ENCODE measurements around the gene NEDD4.

NEDD4 gene

DNA sequence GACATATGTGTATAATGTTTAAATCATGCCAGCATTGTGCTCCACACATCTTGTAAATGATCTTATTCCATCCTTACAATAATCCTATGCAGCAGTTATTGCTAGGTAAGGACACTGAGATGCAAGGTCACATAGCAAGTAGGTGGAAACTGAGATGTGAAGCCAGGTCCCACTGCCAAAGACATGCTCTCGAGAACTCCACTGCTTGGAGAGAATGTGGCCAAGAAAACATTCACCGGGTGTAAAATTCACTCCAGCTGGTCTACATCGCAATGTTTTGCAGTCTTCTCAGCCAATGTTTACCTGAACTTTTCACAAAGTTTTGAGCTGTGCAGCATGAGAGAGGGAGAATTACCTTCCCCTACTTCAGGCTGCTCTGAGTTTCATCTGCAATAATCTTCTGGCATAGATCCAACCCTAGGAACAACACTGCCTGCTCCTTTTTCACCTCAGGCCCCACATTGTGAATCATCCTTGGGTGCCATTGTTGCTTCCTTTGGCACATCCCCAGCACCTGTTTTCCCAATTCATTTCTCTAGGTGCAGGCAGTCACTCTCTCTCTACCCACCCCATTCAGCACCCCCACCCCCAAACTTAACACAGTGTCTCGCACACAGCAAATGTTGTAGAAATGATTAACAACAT lies 197.0 kb downstream of the NEDD4 start:
- no peaks in the 10 kb centered on the region for H4K20me1 ChIP-seq (ENCODE audit: control insufficient read depth, insufficient read depth, low read depth, low read length)
- TF ChIP-seq, protein P1, sequence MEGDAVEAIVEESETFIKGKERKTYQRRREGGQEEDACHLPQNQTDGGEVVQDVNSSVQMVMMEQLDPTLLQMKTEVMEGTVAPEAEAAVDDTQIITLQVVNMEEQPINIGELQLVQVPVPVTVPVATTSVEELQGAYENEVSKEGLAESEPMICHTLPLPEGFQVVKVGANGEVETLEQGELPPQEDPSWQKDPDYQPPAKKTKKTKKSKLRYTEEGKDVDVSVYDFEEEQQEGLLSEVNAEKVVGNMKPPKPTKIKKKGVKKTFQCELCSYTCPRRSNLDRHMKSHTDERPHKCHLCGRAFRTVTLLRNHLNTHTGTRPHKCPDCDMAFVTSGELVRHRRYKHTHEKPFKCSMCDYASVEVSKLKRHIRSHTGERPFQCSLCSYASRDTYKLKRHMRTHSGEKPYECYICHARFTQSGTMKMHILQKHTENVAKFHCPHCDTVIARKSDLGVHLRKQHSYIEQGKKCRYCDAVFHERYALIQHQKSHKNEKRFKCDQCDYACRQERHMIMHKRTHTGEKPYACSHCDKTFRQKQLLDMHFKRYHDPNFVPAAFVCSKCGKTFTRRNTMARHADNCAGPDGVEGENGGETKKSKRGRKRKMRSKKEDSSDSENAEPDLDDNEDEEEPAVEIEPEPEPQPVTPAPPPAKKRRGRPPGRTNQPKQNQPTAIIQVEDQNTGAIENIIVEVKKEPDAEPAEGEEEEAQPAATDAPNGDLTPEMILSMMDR (IDR thresholded peaks at IDR 0.05; ENCODE audit: low read depth, low read length, poor library complexity, severe bottlenecking): no peak
- no peak for TF ChIP-seq EZH2phosphoT487 (IDR thresholded peaks at IDR 0.05; ENCODE audit: borderline replicate concordance, low read length)
- no peaks in the 10 kb centered on the region for H3K9me2 ChIP-seq (replicated peaks; ENCODE audit: control insufficient read depth, low read length)
- H3K27me3 ChIP-seq (ENCODE audit: control insufficient read depth, low read length): no peaks in the 10 kb centered on the region
- H3K9me3 ChIP-seq (ENCODE audit: control insufficient read depth, insufficient read depth, low read length): no peaks in the 10 kb centered on the region
- no peak overlapping the region for H3K27ac ChIP-seq (ENCODE audit: low read depth, low read length)
- no peak overlapping the region for H3K4me3 ChIP-seq (ENCODE audit: low read length)
- H3K4me2 ChIP-seq (ENCODE audit: low read length): no peak overlapping the region
- H3K4me1 ChIP-seq (ENCODE audit: control insufficient read depth, low read length): no peaks in the 10 kb centered on the region
- H3K36me3 ChIP-seq (ENCODE audit: control insufficient read depth, low read length): no peaks in the 10 kb centered on the region
- no peaks in the 10 kb centered on the region for H3K79me2 ChIP-seq (ENCODE audit: control insufficient read depth, low read length)
- H3F3A ChIP-seq (ENCODE audit: control insufficient read depth, insufficient read depth): no peaks in the 10 kb centered on the region

DNA sequence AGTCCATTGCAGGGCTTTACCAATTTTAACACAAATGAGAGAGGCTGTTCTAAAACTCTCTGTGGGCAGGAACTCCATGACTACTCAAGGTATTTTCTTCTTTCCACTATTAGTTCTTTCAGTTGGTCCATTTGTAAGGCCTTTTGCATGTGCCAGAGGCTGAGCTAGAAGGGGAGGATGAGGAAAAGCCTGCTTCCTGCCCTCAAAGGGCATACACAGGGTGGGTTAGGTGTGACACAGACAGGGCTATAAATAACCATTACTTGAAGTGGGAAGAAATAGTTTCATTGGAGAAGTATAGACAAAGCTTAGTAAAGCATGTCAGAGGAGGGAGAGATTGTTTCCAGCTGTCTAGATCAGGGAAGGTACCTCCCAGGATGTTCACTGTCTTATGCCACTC lies 198.4 kb downstream of the NEDD4 start:
- no peaks in the 10 kb centered on the region for H4K20me1 ChIP-seq (ENCODE audit: control insufficient read depth, insufficient read depth, low read depth, low read length)
- no peak for TF ChIP-seq EZH2phosphoT487 (IDR thresholded peaks at IDR 0.05; ENCODE audit: borderline replicate concordance, low read length)
- TF ChIP-seq, protein P1 (IDR thresholded peaks at IDR 0.05; ENCODE audit: low read depth, low read length, poor library complexity, severe bottlenecking): no peak
- H3K27me3 ChIP-seq (ENCODE audit: control insufficient read depth, low read length): no peaks in the 10 kb centered on the region
- no peak overlapping the region for H3K4me2 ChIP-seq (ENCODE audit: low read length)
- H3K79me2 ChIP-seq (ENCODE audit: control insufficient read depth, low read length): no peaks in the 10 kb centered on the region
- H3K4me3 ChIP-seq (ENCODE audit: low read length): no peak overlapping the region
- no peaks in the 10 kb centered on the region for H3K4me1 ChIP-seq (ENCODE audit: control insufficient read depth, low read length)
- H3K36me3 ChIP-seq (ENCODE audit: control insufficient read depth, low read length): no peaks in the 10 kb centered on the region
- H3K9me3 ChIP-seq (ENCODE audit: control insufficient read depth, insufficient read depth, low read length): no peaks in the 10 kb centered on the region
- no peak overlapping the region for H3K27ac ChIP-seq (ENCODE audit: low read depth, low read length)
- no peaks in the 10 kb centered on the region for H3F3A ChIP-seq (ENCODE audit: control insufficient read depth, insufficient read depth)
- no peaks in the 10 kb centered on the region for H3K9me2 ChIP-seq (replicated peaks; ENCODE audit: control insufficient read depth, low read length)

DNA sequence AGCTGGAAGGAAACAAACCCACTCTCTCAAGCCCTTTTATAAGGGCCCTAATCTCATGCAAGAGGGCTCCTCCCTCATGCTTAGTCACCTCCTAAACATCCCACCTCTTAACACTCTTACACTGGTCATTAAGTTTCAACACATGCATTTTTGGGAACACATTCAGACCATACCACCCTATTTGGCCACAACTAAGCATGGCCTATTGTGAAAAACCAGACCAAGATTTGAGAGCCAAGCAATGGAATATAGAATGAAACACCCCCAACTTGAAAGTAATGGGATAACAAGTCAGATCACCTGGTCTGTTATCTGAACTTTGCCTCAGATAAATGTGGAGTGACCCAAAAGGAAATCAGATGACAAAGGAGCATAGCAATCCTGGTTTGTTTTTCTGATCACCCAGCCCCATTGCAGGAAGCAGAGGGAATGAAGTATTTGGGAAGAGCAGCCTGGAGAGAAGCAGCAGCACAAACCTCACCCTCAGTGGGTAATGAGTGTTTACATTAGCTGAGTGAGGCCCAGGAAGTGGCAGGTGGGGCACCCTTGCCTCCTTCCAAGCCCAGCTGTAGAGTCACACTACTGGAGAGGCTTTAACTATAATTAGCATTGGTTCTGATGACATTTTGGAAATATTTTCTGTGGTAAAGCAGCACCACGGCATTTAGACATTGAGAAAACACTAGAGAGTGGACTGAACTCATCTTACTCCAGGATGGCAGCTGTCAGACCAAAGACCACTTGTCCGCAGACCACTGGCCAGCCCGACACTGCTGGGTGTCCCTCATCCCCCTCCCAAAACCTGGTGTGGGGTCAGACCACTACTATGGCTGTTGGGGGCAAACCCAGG lies 201.6 kb downstream of the NEDD4 start:
- no peaks in the 10 kb centered on the region for H3K36me3 ChIP-seq (ENCODE audit: control insufficient read depth, low read length)
- no peaks in the 10 kb centered on the region for H3K9me2 ChIP-seq (replicated peaks; ENCODE audit: control insufficient read depth, low read length)
- no peaks in the 10 kb centered on the region for H3K27me3 ChIP-seq (ENCODE audit: control insufficient read depth, low read length)
- no peaks in the 10 kb centered on the region for H3K79me2 ChIP-seq (ENCODE audit: control insufficient read depth, low read length)
- TF ChIP-seq, protein P1 (IDR thresholded peaks at IDR 0.05; ENCODE audit: low read depth, low read length, poor library complexity, severe bottlenecking): no peak
- no peak for TF ChIP-seq EZH2phosphoT487 (IDR thresholded peaks at IDR 0.05; ENCODE audit: borderline replicate concordance, low read length)
- no peak overlapping the region for H3K27ac ChIP-seq (ENCODE audit: low read depth, low read length)
- H3K9me3 ChIP-seq (ENCODE audit: control insufficient read depth, insufficient read depth, low read length): no peaks in the 10 kb centered on the region
- H3F3A ChIP-seq (ENCODE audit: control insufficient read depth, insufficient read depth): no peaks in the 10 kb centered on the region
- no peaks in the 10 kb centered on the region for H4K20me1 ChIP-seq (ENCODE audit: control insufficient read depth, insufficient read depth, low read depth, low read length)
- H3K4me1 ChIP-seq (ENCODE audit: control insufficient read depth, low read length): no peaks in the 10 kb centered on the region
- no peak overlapping the region for H3K4me2 ChIP-seq (ENCODE audit: low read length)
- no peak overlapping the region for H3K4me3 ChIP-seq (ENCODE audit: low read length)
